ENCODE data around the gene BAHCC1.

BAHCC1 gene

GRCh38 chr17:81459224-81459623 lies 64.0 kb downstream of the BAHCC1 start:
- Histone ChIP-seq H3K9ac (ENCODE audit: low read depth, low read length) (no peak overlapping the region), H3K4me1 (ENCODE audit: insufficient read depth, low read length) (peaks cover 5% of the 10 kb centered on the region; the same call in 1 of the 2 replicates), H3K4me3 (ENCODE audit: low read length) (no peak overlapping the region), H3K27me3 (ENCODE audit: insufficient read depth, low read length) (no peaks in the 10 kb centered on the region), H3K9me3 (ENCODE audit: insufficient read depth, low read depth, low read length) (no peaks in the 10 kb centered on the region), H3K27ac (ENCODE audit: low read length) (no peak overlapping the region), H3K36me3 (ENCODE audit: insufficient read depth, low read depth, low read length) (no peaks in the 10 kb centered on the region)

GRCh38 chr17:81459864-81460263 lies 64.6 kb downstream of the BAHCC1 start:
- H3K4me1 ChIP-seq (ENCODE audit: insufficient read depth, low read length), result peaks cover 5% of the 10 kb centered on the region; the same call in 1 of the 2 replicates
- H3K27me3 ChIP-seq (ENCODE audit: insufficient read depth, low read length), result no peaks in the 10 kb centered on the region
- no peaks in the 10 kb centered on the region for H3K36me3 ChIP-seq (ENCODE audit: insufficient read depth, low read depth, low read length)
- H3K9ac ChIP-seq (ENCODE audit: low read depth, low read length), result no peak overlapping the region
- H3K4me3 ChIP-seq (ENCODE audit: low read length), result no peak overlapping the region
- H3K9me3 ChIP-seq (ENCODE audit: insufficient read depth, low read depth, low read length), result no peaks in the 10 kb centered on the region
- H3K27ac ChIP-seq (ENCODE audit: low read length), result no peak overlapping the region

GRCh38 chr17:81460856-81461460 lies 65.7 kb downstream of the BAHCC1 start:
- no peak overlapping the region for H3K9ac ChIP-seq (ENCODE audit: low read depth, low read length)
- no peaks in the 10 kb centered on the region for H3K27me3 ChIP-seq (ENCODE audit: insufficient read depth, low read length)
- H3K27ac ChIP-seq (ENCODE audit: low read length), result no peak overlapping the region
- peaks cover 5% of the 10 kb centered on the region; the same call in 1 of the 2 replicates for H3K4me1 ChIP-seq (ENCODE audit: insufficient read depth, low read length)
- no peaks in the 10 kb centered on the region for H3K9me3 ChIP-seq (ENCODE audit: insufficient read depth, low read depth, low read length)
- H3K36me3 ChIP-seq (ENCODE audit: insufficient read depth, low read depth, low read length), result no peaks in the 10 kb centered on the region
- no peak overlapping the region for H3K4me3 ChIP-seq (ENCODE audit: low read length)

GRCh38 chr17:81461607-81462500 lies 66.6 kb downstream of the BAHCC1 start:
- Histone ChIP-seq H3K36me3 (ENCODE audit: insufficient read depth, low read depth, low read length) (no peaks in the 10 kb centered on the region), H3K9ac (ENCODE audit: low read depth, low read length) (no peak overlapping the region), H3K27ac (ENCODE audit: low read length) (no peak overlapping the region), H3K4me1 (ENCODE audit: insufficient read depth, low read length) (no peaks in the 10 kb centered on the region; the same call in 1 of the 2 replicates), H3K27me3 (ENCODE audit: insufficient read depth, low read length) (no peaks in the 10 kb centered on the region), H3K9me3 (ENCODE audit: insufficient read depth, low read depth, low read length) (no peaks in the 10 kb centered on the region), H3K4me3 (ENCODE audit: low read length) (no peak overlapping the region)

- no peaks in the 10 kb centered on the region for H3K27me3 ChIP-seq (ENCODE audit: insufficient read depth, low read length)
- H3K9ac ChIP-seq (ENCODE audit: low read depth, low read length), result no peak overlapping the region
- H3K4me1 ChIP-seq (ENCODE audit: insufficient read depth, low read length), result no peaks in the 10 kb centered on the region
- no peaks in the 10 kb centered on the region for H3K36me3 ChIP-seq (ENCODE audit: insufficient read depth, low read depth, low read length)
- no peak overlapping the region for H3K4me3 ChIP-seq (ENCODE audit: low read length)
- no peak overlapping the region for H3K27ac ChIP-seq (ENCODE audit: low read length)
- no peaks in the 10 kb centered on the region for H3K9me3 ChIP-seq (ENCODE audit: insufficient read depth, low read depth, low read length)
Observed at GRCh38 chr17:81462506-81463125, 67.4 kb downstream of the BAHCC1 start.

GRCh38 chr17:81463506-81463905 lies 68.2 kb downstream of the BAHCC1 start:
- Histone ChIP-seq H3K27ac (ENCODE audit: low read length) (no peak overlapping the region), H3K27me3 (ENCODE audit: insufficient read depth, low read length) (no peaks in the 10 kb centered on the region), H3K4me1 (ENCODE audit: insufficient read depth, low read length) (no peaks in the 10 kb centered on the region), H3K9ac (ENCODE audit: low read depth, low read length) (no peak overlapping the region), H3K36me3 (ENCODE audit: insufficient read depth, low read depth, low read length) (no peaks in the 10 kb centered on the region), H3K4me3 (ENCODE audit: low read length) (no peak overlapping the region), H3K9me3 (ENCODE audit: insufficient read depth, low read depth, low read length) (no peaks in the 10 kb centered on the region)

GRCh38 chr17:81464586-81464985 lies 69.3 kb downstream of the BAHCC1 start:
- Histone ChIP-seq H3K4me3 (ENCODE audit: low read length) (no peak overlapping the region), H3K9me3 (ENCODE audit: insufficient read depth, low read depth, low read length) (no peaks in the 10 kb centered on the region), H3K4me1 (ENCODE audit: insufficient read depth, low read length) (no peaks in the 10 kb centered on the region), H3K9ac (ENCODE audit: low read depth, low read length) (no peak overlapping the region), H3K27ac (ENCODE audit: low read length) (no peak overlapping the region), H3K27me3 (ENCODE audit: insufficient read depth, low read length) (no peaks in the 10 kb centered on the region), H3K36me3 (ENCODE audit: insufficient read depth, low read depth, low read length) (no peaks in the 10 kb centered on the region)

- Histone ChIP-seq H3K27me3 (ENCODE audit: insufficient read depth, low read length) (no peaks in the 10 kb centered on the region), H3K9ac (ENCODE audit: low read depth, low read length) (no peak overlapping the region), H3K27ac (ENCODE audit: low read length) (no peak overlapping the region), H3K9me3 (ENCODE audit: insufficient read depth, low read depth, low read length) (no peaks in the 10 kb centered on the region), H3K36me3 (ENCODE audit: insufficient read depth, low read depth, low read length) (no peaks in the 10 kb centered on the region), H3K4me3 (ENCODE audit: low read length) (no peak overlapping the region), H3K4me1 (ENCODE audit: insufficient read depth, low read length) (no peaks in the 10 kb centered on the region)
Observed at GRCh38 chr17:81465910-81466309, 70.7 kb downstream of the BAHCC1 start.

GRCh38 chr17:81466564-81467472 lies 71.6 kb downstream of the BAHCC1 start:
- H3K36me3 ChIP-seq (ENCODE audit: insufficient read depth, low read depth, low read length), result no peaks in the 10 kb centered on the region
- H3K9me3 ChIP-seq (ENCODE audit: insufficient read depth, low read depth, low read length), result no peaks in the 10 kb centered on the region
- no peak overlapping the region for H3K9ac ChIP-seq (ENCODE audit: low read depth, low read length)
- no peak overlapping the region for H3K27ac ChIP-seq (ENCODE audit: low read length)
- H3K27me3 ChIP-seq (ENCODE audit: insufficient read depth, low read length), result no peaks in the 10 kb centered on the region
- H3K4me1 ChIP-seq (ENCODE audit: insufficient read depth, low read length), result no peaks in the 10 kb centered on the region
- H3K4me3 ChIP-seq (ENCODE audit: low read length), result no peak overlapping the region

GRCh38 chr17:81468111-81468769 lies 73.0 kb downstream of the BAHCC1 start:
- H3K9me3 ChIP-seq (ENCODE audit: insufficient read depth, low read depth, low read length), result no peaks in the 10 kb centered on the region
- H3K27ac ChIP-seq (ENCODE audit: low read length), result no peak overlapping the region
- H3K36me3 ChIP-seq (ENCODE audit: insufficient read depth, low read depth, low read length), result no peaks in the 10 kb centered on the region
- H3K9ac ChIP-seq (ENCODE audit: low read depth, low read length), result no peak overlapping the region
- no peaks in the 10 kb centered on the region for H3K4me1 ChIP-seq (ENCODE audit: insufficient read depth, low read length)
- H3K27me3 ChIP-seq (ENCODE audit: insufficient read depth, low read length), result no peaks in the 10 kb centered on the region
- no peak overlapping the region for H3K4me3 ChIP-seq (ENCODE audit: low read length)

GRCh38 chr17:81468770-81469121 lies 73.5 kb downstream of the BAHCC1 start:
- Histone ChIP-seq H3K9me3 (ENCODE audit: insufficient read depth, low read depth, low read length) (no peaks in the 10 kb centered on the region), H3K4me1 (ENCODE audit: insufficient read depth, low read length) (no peaks in the 10 kb centered on the region), H3K27ac (ENCODE audit: low read length) (no peak overlapping the region), H3K4me3 (ENCODE audit: low read length) (no peak overlapping the region), H3K9ac (ENCODE audit: low read depth, low read length) (no peak overlapping the region), H3K36me3 (ENCODE audit: insufficient read depth, low read depth, low read length) (no peaks in the 10 kb centered on the region), H3K27me3 (ENCODE audit: insufficient read depth, low read length) (no peaks in the 10 kb centered on the region)

Data from iPS-20b (cell line).